Liver (tissue), 9 donors: Measurements from ENCODE around the gene UBR7. TPM values are rescaled to one million over a fixed set of nuclear protein-coding genes. Genes with fewer than 3 reads are reported as not detected.

Experiments
- DNase-seq: peaks from one replicate; pipeline ENCODE4 v3.0.0-alpha.2; 2017; ENCODE audit warnings: low spot score
- H3K27ac ChIP-seq, 2 donors: one replicate each; pipeline ENCODE4 v1.7.0; 2013; ENCODE audit warnings: inconsistent platforms in 2 of 2, low read length in 2 of 2, control low read depth in 1 of 2, low read depth in 1 of 2, mild to moderate bottlenecking in 1 of 2
- H3K27me3 ChIP-seq, 4 donors: one replicate each; pipeline versions ENCODE4 v1.6.1 to v1.7.0; 2013; ENCODE audit warnings: low read length in 3 of 4, inconsistent platforms in 1 of 4, mild to moderate bottlenecking in 1 of 4, moderate library complexity in 1 of 4; ENCODE audit not compliant: control insufficient read depth in 4 of 4, insufficient read depth in 4 of 4
- H3K36me3 ChIP-seq, 4 donors: one replicate each; pipeline versions ENCODE4 v1.6.1 to v1.7.0; 2013; ENCODE audit warnings: low read length in 3 of 4, mild to moderate bottlenecking in 3 of 4, low read depth in 1 of 4, moderate library complexity in 1 of 4; ENCODE audit not compliant: control insufficient read depth in 4 of 4, insufficient read depth in 3 of 4
- H3K4me1 ChIP-seq, 4 donors: one replicate each; pipeline versions ENCODE4 v1.6.1 to v1.7.0; 2013; ENCODE audit warnings: low read length in 3 of 4, mild to moderate bottlenecking in 3 of 4, moderate library complexity in 1 of 4; ENCODE audit not compliant: control insufficient read depth in 4 of 4, insufficient read depth in 4 of 4
- H3K4me3 ChIP-seq, 3 donors: one replicate each; pipeline versions ENCODE4 v1.6.1 to v1.7.0; 2013; ENCODE audit warnings: low read length in 3 of 3, control low read depth in 1 of 3, low read depth in 1 of 3, mild to moderate bottlenecking in 1 of 3
- H3K9ac ChIP-seq, 2 donors: one replicate each; pipeline ENCODE4 v1.7.0; 2013; ENCODE audit warnings: low read length in 2 of 2, mild to moderate bottlenecking in 2 of 2, moderate library complexity in 2 of 2, control low read depth in 1 of 2, low read depth in 1 of 2
- H3K9me3 ChIP-seq, 4 donors: one replicate each; pipeline versions ENCODE4 v1.6.1 to v1.7.0; 2013; ENCODE audit warnings: low read length in 3 of 4; ENCODE audit not compliant: control insufficient read depth in 4 of 4
- FOXA1 ChIP-seq: IDR thresholded peaks from 2 replicates; pipeline ENCODE4 v1.6.1; 2016; ENCODE audit warnings: antibody characterized with exemption
- GABPA ChIP-seq, 2 donors: IDR thresholded peaks in 1 of 2; conservative IDR thresholded peaks in 1 of 2; 2 replicates each; pipeline ENCODE4 v1.6.1; 2016; ENCODE audit warnings: antibody characterized with exemption in 2 of 2, mild to moderate bottlenecking in 1 of 2, moderate library complexity in 1 of 2
- HNF4A ChIP-seq, 2 donors: conservative IDR thresholded peaks; 2 replicates each; pipeline ENCODE4 v1.6.1; 2016; ENCODE audit warnings: antibody characterized with exemption in 2 of 2, mild to moderate bottlenecking in 2 of 2
- HNF4G ChIP-seq: IDR thresholded peaks from 2 replicates; pipeline ENCODE4 v1.6.1; 2016; ENCODE audit warnings: antibody characterized with exemption
- JUND ChIP-seq, 2 donors: IDR thresholded peaks; 2 replicates each; pipeline ENCODE4 v1.6.1; 2016; ENCODE audit warnings: antibody characterized with exemption in 2 of 2
- NR2F2 ChIP-seq: IDR thresholded peaks from 2 replicates; pipeline ENCODE4 v1.6.1; 2016; ENCODE audit warnings: antibody characterized with exemption
- REST ChIP-seq: IDR thresholded peaks from 2 replicates; pipeline ENCODE4 v1.6.1; 2016; ENCODE audit warnings: antibody characterized with exemption, mild to moderate bottlenecking
- RXRA ChIP-seq, 2 donors: IDR thresholded peaks; 2 replicates each; pipeline ENCODE4 v1.6.1; 2017 to 2018; ENCODE audit warnings: antibody characterized with exemption in 2 of 2, mild to moderate bottlenecking in 1 of 2
- SP1 ChIP-seq: IDR thresholded peaks from 2 replicates; pipeline ENCODE4 v1.6.1; 2018; ENCODE audit warnings: antibody characterized with exemption, mild to moderate bottlenecking
- TAF1 ChIP-seq: conservative IDR thresholded peaks from 2 replicates; pipeline ENCODE4 v1.6.1; 2016; ENCODE audit warnings: antibody characterized with exemption, mild to moderate bottlenecking
- YY1 ChIP-seq: IDR thresholded peaks from 2 replicates; pipeline ENCODE4 v1.6.1; 2016; ENCODE audit warnings: antibody characterized with exemption, mild to moderate bottlenecking
- WGBS: extraction: QIAGEN DNeasy Blood & Tissue Kit; methylation state at CpG from one replicate; pipeline ENCODE4 v1.1.7; 2013; 5-methylcytosine and 5-hydroxymethylcytosine counted together
- polyA plus RNA-seq, 2 donors: library from polyadenylated mRNA; stranded (reverse) in 1 of 2; unstranded in 1 of 2; fragments of 200-250 nt in 1 of 2; fragments of >200 nt in 1 of 2; fragmentation: Nextera tagmentation in 1 of 2; extraction: Ambion mirVana in 1 of 2; gene quantifications; one replicate each; pipeline versions ENCODE4 v1.2.1 to v1.2.3, GENCODE V29; 2013 to 2015
- total RNA-seq, 2 donors: library from RNA; depleted of rRNA; stranded (reverse); fragments of >200 nt; gene quantifications; one replicate each; pipeline ENCODE4 v1.2.3, GENCODE V29; 2014
- TF ChIP-seq, protein P1 (sequence below): IDR thresholded peaks from 2 replicates; pipeline ENCODE4 v1.6.1; 2016; ENCODE audit warnings: antibody characterized with exemption
- TF ChIP-seq, protein P2 (sequence below): fragments of 150-350 bp; IDR thresholded peaks from 2 replicates; pipeline ENCODE4 v1.5.1; 2017; ENCODE audit warnings: improper control_type of control experiment, low read depth, low read length; ENCODE audit not compliant: missing input control
- donor health status: healthy.
- donor health status: healthy.
- donor health status: healthy.
- donor health status: healthy.
- donor health status: healthy.

UBR7 gene
- total and polyA plus RNA-seq, 4 donors: 7.0 to 44.5 (median 10.3) TPM

GRCh38 chr14:93228550-93228949, 21.5 kb downstream of the UBR7 start (continued):
- TF ChIP-seq REST: no peak
- TF ChIP-seq RXRA (IDR thresholded peaks at IDR 0.05): no peak
- no peak for TF ChIP-seq HNF4G
- TF ChIP-seq, protein P1, sequence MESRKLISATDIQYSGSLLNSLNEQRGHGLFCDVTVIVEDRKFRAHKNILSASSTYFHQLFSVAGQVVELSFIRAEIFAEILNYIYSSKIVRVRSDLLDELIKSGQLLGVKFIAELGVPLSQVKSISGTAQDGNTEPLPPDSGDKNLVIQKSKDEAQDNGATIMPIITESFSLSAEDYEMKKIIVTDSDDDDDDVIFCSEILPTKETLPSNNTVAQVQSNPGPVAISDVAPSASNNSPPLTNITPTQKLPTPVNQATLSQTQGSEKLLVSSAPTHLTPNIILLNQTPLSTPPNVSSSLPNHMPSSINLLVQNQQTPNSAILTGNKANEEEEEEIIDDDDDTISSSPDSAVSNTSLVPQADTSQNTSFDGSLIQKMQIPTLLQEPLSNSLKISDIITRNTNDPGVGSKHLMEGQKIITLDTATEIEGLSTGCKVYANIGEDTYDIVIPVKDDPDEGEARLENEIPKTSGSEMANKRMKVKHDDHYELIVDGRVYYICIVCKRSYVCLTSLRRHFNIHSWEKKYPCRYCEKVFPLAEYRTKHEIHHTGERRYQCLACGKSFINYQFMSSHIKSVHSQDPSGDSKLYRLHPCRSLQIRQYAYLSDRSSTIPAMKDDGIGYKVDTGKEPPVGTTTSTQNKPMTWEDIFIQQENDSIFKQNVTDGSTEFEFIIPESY: no peak
- no peak for TF ChIP-seq HNF4A (conservative IDR thresholded peaks at IDR 0.05)
- TF ChIP-seq JUND (IDR thresholded peaks at IDR 0.05): no peak
- no peak for TF ChIP-seq YY1

GRCh38 chr14:93230539-93230938, 23.5 kb downstream of the UBR7 start:
- Histone ChIP-seq H3K9me3 (no peaks in the 10 kb centered on the region), H3K9ac (no peak overlapping the region), H3K4me1 (peaks cover 0 to 9% (median 5%) of the 10 kb centered on the region in 4 donors), H3K36me3 (peaks cover 0 to 28% (median 20%) of the 10 kb centered on the region in 4 donors), H3K4me3 (no peak overlapping the region), H3K27me3 (no peaks in the 10 kb centered on the region), H3K27ac (no peak overlapping the region)
- WGBS: 94% methylated on average over 16 of the region's 16 CpGs
- no peak for TF ChIP-seq HNF4A (conservative IDR thresholded peaks at IDR 0.05)
- TF ChIP-seq RXRA (IDR thresholded peaks at IDR 0.05): no peak
- no peak for TF ChIP-seq TAF1
- TF ChIP-seq SP1: no peak
- TF ChIP-seq HNF4G: no peak
- TF ChIP-seq FOXA1: no peak
- TF ChIP-seq NR2F2: no peak
- TF ChIP-seq GABPA (IDR thresholded peaks at IDR 0.05 in 1 of 2, conservative IDR thresholded peaks at IDR 0.05 in 1 of 2): no peak
- no peak for TF ChIP-seq JUND (IDR thresholded peaks at IDR 0.05)
- TF ChIP-seq, protein P2, sequence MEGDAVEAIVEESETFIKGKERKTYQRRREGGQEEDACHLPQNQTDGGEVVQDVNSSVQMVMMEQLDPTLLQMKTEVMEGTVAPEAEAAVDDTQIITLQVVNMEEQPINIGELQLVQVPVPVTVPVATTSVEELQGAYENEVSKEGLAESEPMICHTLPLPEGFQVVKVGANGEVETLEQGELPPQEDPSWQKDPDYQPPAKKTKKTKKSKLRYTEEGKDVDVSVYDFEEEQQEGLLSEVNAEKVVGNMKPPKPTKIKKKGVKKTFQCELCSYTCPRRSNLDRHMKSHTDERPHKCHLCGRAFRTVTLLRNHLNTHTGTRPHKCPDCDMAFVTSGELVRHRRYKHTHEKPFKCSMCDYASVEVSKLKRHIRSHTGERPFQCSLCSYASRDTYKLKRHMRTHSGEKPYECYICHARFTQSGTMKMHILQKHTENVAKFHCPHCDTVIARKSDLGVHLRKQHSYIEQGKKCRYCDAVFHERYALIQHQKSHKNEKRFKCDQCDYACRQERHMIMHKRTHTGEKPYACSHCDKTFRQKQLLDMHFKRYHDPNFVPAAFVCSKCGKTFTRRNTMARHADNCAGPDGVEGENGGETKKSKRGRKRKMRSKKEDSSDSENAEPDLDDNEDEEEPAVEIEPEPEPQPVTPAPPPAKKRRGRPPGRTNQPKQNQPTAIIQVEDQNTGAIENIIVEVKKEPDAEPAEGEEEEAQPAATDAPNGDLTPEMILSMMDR: no peak
- no peak for DNase-seq
